HepG2 (cell line): Measurements from ENCODE around the gene NAALADL1. TPM values are rescaled to one million over a fixed set of nuclear protein-coding genes. Genes with fewer than 3 reads are reported as not detected.
A peak's percentile ranks its signal among the peaks of the same experiment; 100 is the strongest.

Source experiments
- ARNTL ChIP-seq: sonication (generic); formaldehyde crosslinking; IDR thresholded peaks from 2 replicates; pipeline ENCODE4 v1.4.0; 2020; ENCODE audit warnings: mild to moderate bottlenecking, missing genetic modification reagents
- CEBPG ChIP-seq: IDR thresholded peaks from 2 replicates; pipeline ENCODE4 v1.6.1; 2016
- HOXA7 ChIP-seq: sonication (generic); formaldehyde crosslinking; IDR thresholded peaks from 2 replicates; pipeline ENCODE4 v1.8.1; 2022; ENCODE audit warnings: mild to moderate bottlenecking, missing genetic modification reagents, moderate library complexity
- IRF2 ChIP-seq: IDR thresholded peaks from 2 replicates; pipeline ENCODE4 v1.6.1; 2018; ENCODE audit warnings: missing genetic modification reagents, missing compliant biosample characterization
- KLF15 ChIP-seq: sonication (generic); formaldehyde crosslinking; IDR thresholded peaks from 2 replicates; pipeline ENCODE4 v1.8.1; 2023; ENCODE audit warnings: borderline replicate concordance, mild to moderate bottlenecking, inconsistent platforms, missing genetic modification reagents, mixed read lengths
- KLF16 ChIP-seq, 2 experiments: sonication (generic) in 1 of 2; formaldehyde crosslinking in 1 of 2; IDR thresholded peaks; 2 replicates each; pipeline versions ENCODE4 v1.6.1 to v1.8.0; 2016 to 2023; ENCODE audit warnings: missing genetic modification reagents in 2 of 2, missing compliant biosample characterization in 1 of 2
- LCORL ChIP-seq, 2 experiments: fragments of 450-650 bp in 1 of 2; sonication (generic) in 1 of 2; formaldehyde crosslinking in 1 of 2; IDR thresholded peaks; 2 replicates each; pipeline versions ENCODE4 v1.5.0 to v1.6.1; 2017 to 2020; ENCODE audit warnings: antibody characterized with exemption in 1 of 2, missing genetic modification reagents in 1 of 2
- NCOA2 ChIP-seq: sonication (generic); formaldehyde crosslinking; IDR thresholded peaks from 2 replicates; pipeline ENCODE4 v1.8.0; 2022; ENCODE audit warnings: inconsistent platforms
- NR2F1 ChIP-seq, 2 experiments: fragments of 450-650 bp in 1 of 2; formaldehyde crosslinking in 1 of 2; IDR thresholded peaks; 2 replicates each; pipeline versions ENCODE4 v1.5.0 to v1.6.1; 2016 to 2020; ENCODE audit warnings: mild to moderate bottlenecking in 1 of 2, missing compliant biosample characterization in 1 of 2, missing genetic modification reagents in 1 of 2, moderate library complexity in 1 of 2
- PAWR ChIP-seq: sonication (generic); formaldehyde crosslinking; IDR thresholded peaks from 2 replicates; pipeline ENCODE4 v1.4.0; 2020; ENCODE audit warnings: missing genetic modification reagents, mild to moderate bottlenecking, borderline replicate concordance
- RFXAP ChIP-seq: sonication (generic); formaldehyde crosslinking; IDR thresholded peaks from 2 replicates; pipeline ENCODE4 v1.4.0; 2020; ENCODE audit warnings: missing genetic modification reagents, borderline replicate concordance
- RNF2 ChIP-seq: fragments of 450-650 bp; conservative IDR thresholded peaks from 2 replicates; pipeline ENCODE4 v1.6.1; 2016; ENCODE audit warnings: low read depth
- YY1 ChIP-seq: IDR thresholded peaks from 2 replicates; pipeline ENCODE4 v1.6.1; 2011; ENCODE audit warnings: low read length, low read depth, moderate library complexity, mild to moderate bottlenecking; ENCODE audit not compliant: insufficient read depth, insufficient replicate concordance
- ZMYM4 ChIP-seq: sonication (generic); formaldehyde crosslinking; IDR thresholded peaks from 2 replicates; pipeline ENCODE4 v1.8.1; 2023; ENCODE audit warnings: mild to moderate bottlenecking, missing genetic modification reagents
- ZNF296 ChIP-seq: sonication (generic); formaldehyde crosslinking; conservative IDR thresholded peaks from 2 replicates; pipeline ENCODE4 v1.5.0; 2020; ENCODE audit warnings: mild to moderate bottlenecking, missing genetic modification reagents
- ZNF589 ChIP-seq: sonication (generic); formaldehyde crosslinking; conservative IDR thresholded peaks from 2 replicates; pipeline ENCODE4 v1.8.0; 2022; ENCODE audit warnings: mild to moderate bottlenecking, moderate library complexity, missing genetic modification reagents
- ZNF598 ChIP-seq: sonication (generic); formaldehyde crosslinking; IDR thresholded peaks from 2 replicates; pipeline ENCODE4 v1.5.1; 2020; ENCODE audit warnings: mild to moderate bottlenecking, missing genetic modification reagents, borderline replicate concordance
- ZNF773 ChIP-seq: sonication (generic); formaldehyde crosslinking; IDR thresholded peaks from 2 replicates; pipeline ENCODE4 v1.4.0; 2020; ENCODE audit warnings: missing genetic modification reagents, borderline replicate concordance
- polyA plus RNA-seq, 8 experiments: library from polyadenylated mRNA; depleted of rRNA in 3 of 8; stranded (reverse) in 7 of 8; unstranded in 1 of 8; fragments of >200 nt; fragmentation: Illumina TruSeq in 4 of 8; extraction: Trizol in 4 of 8; gene quantifications; 2 replicates each; pipeline versions ENCODE4 v1.2.1 to v1.2.3, GENCODE V29; 2011 to 2016; ENCODE audit warnings: low read depth in 4 of 8, missing spikeins in 1 of 8, mixed read lengths in 1 of 8; ENCODE audit not compliant: insufficient read depth in 1 of 8
- total RNA-seq, 5 experiments: library from RNA; depleted of rRNA; stranded (reverse); fragments of >200 nt; fragmentation: Illumina TruSeq; extraction: Trizol; gene quantifications; 2 replicates each; pipeline ENCODE4 v1.2.3, GENCODE V29; 2016; ENCODE audit warnings: low read depth in 1 of 5
- TF ChIP-seq, protein P1 (sequence below): sonication (generic); formaldehyde crosslinking; IDR thresholded peaks from 2 replicates; pipeline ENCODE4 v1.4.0; 2020; ENCODE audit warnings: low read depth, missing genetic modification reagents
- TF ChIP-seq, protein P2 (sequence below): sonication (generic); formaldehyde crosslinking; IDR thresholded peaks from 2 replicates; pipeline ENCODE4 v1.4.0; 2020; ENCODE audit warnings: mild to moderate bottlenecking, missing genetic modification reagents, borderline replicate concordance
- TF ChIP-seq, protein P3 (sequence below): sonication (generic); formaldehyde crosslinking; conservative IDR thresholded peaks from 2 replicates; pipeline ENCODE4 v1.4.0; 2020; ENCODE audit warnings: missing genetic modification reagents
- TF ChIP-seq, protein P4 (sequence below): sonication (generic); formaldehyde crosslinking; IDR thresholded peaks from 2 replicates; pipeline ENCODE4 v1.4.0; 2020; ENCODE audit warnings: mild to moderate bottlenecking, missing genetic modification reagents

Gene NAALADL1
- total and polyA plus RNA-seq, 2 of the 13 experiments (the other 11 are each of a cell fraction or from before 2014, with no cell fraction given): 9.3 to 33.9 TPM

DNA sequence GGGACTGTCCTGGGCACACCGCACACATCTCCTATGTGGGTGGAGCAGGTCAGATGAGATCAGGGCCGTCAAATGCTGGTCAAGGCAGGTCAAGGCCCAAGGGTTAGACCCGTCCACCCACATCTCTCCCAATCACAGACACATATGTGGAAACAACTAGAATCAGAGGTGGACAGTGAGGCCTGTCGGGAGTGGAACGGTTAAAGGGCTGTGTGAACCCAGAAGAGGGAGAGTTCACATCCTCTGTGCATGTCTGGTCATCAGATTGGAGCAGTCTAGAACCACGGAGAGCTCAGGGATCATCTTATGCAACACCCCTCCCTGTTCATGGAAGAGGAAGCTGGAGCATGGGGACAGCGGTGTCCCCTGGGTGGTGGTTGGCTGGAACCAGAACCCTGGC is 38.5 kb downstream of the NAALADL1 start (continued):
- TF ChIP-seq, protein P1, sequence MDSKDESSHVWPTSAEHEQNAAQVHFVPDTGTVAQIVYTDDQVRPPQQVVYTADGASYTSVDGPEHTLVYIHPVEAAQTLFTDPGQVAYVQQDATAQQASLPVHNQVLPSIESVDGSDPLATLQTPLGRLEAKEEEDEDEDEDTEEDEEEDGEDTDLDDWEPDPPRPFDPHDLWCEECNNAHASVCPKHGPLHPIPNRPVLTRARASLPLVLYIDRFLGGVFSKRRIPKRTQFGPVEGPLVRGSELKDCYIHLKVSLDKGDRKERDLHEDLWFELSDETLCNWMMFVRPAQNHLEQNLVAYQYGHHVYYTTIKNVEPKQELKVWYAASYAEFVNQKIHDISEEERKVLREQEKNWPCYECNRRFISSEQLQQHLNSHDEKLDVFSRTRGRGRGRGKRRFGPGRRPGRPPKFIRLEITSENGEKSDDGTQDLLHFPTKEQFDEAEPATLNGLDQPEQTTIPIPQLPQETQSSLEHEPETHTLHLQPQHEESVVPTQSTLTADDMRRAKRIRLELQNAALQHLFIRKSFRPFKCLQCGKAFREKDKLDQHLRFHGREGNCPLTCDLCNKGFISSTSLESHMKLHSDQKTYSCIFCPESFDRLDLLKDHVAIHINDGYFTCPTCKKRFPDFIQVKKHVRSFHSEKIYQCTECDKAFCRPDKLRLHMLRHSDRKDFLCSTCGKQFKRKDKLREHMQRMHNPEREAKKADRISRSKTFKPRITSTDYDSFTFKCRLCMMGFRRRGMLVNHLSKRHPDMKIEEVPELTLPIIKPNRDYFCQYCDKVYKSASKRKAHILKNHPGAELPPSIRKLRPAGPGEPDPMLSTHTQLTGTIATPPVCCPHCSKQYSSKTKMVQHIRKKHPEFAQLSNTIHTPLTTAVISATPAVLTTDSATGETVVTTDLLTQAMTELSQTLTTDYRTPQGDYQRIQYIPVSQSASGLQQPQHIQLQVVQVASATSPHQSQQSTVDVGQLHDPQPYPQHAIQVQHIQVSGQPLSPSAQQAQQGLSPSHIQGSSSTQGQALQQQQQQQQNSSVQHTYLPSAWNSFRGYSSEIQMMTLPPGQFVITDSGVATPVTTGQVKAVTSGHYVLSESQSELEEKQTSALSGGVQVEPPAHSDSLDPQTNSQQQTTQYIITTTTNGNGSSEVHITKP (CRISPR knock-in tag): no peak
- TF ChIP-seq ZNF296 (CRISPR knock-in tag) (no peak), YY1 (no peak), NCOA2 (CRISPR knock-in tag) (peak; percentile 35; the same call in 1 of the 2 replicates), IRF2 (CRISPR knock-in tag) (0 out of 2 replicates have a peak, but pooled peaks have one; percentile 45), ARNTL (no peak), ZNF598 (CRISPR knock-in tag) (no peak), NR2F1 (CRISPR knock-in tag; IDR thresholded peaks at IDR 0.05) (peak in 1 of 2 experiments; percentile 39; a peak in 1 of 4 replicates), LCORL (IDR thresholded peaks at IDR 0.05) (no peak), LCORL (CRISPR knock-in tag; IDR thresholded peaks at IDR 0.05) (peak; percentile 78), RFXAP (CRISPR knock-in tag) (no peak), ZNF589 (CRISPR knock-in tag) (no peak), KLF16 (CRISPR knock-in tag; IDR thresholded peaks at IDR 0.05) (no peak), PAWR (no peak), HOXA7 (CRISPR knock-in tag) (no peak), KLF15 (CRISPR knock-in tag) (no peak), ZNF773 (CRISPR knock-in tag) (no peak), CEBPG (CRISPR knock-in tag) (peak; percentile 85), RNF2 (no peak), ZMYM4 (CRISPR knock-in tag) (peak; percentile 58)
- TF ChIP-seq, protein P2, sequence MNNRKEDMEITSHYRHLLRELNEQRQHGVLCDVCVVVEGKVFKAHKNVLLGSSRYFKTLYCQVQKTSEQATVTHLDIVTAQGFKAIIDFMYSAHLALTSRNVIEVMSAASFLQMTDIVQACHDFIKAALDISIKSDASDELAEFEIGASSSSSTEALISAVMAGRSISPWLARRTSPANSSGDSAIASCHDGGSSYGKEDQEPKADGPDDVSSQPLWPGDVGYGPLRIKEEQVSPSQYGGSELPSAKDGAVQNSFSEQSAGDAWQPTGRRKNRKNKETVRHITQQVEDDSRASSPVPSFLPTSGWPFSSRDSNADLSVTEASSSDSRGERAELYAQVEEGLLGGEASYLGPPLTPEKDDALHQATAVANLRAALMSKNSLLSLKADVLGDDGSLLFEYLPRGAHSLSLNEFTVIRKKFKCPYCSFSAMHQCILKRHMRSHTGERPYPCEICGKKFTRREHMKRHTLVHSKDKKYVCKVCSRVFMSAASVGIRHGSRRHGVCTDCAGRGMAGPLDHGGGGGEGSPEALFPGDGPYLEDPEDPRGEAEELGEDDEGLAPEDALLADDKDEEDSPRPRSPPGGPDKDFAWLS (CRISPR knock-in tag): no peak
- TF ChIP-seq, protein P3, sequence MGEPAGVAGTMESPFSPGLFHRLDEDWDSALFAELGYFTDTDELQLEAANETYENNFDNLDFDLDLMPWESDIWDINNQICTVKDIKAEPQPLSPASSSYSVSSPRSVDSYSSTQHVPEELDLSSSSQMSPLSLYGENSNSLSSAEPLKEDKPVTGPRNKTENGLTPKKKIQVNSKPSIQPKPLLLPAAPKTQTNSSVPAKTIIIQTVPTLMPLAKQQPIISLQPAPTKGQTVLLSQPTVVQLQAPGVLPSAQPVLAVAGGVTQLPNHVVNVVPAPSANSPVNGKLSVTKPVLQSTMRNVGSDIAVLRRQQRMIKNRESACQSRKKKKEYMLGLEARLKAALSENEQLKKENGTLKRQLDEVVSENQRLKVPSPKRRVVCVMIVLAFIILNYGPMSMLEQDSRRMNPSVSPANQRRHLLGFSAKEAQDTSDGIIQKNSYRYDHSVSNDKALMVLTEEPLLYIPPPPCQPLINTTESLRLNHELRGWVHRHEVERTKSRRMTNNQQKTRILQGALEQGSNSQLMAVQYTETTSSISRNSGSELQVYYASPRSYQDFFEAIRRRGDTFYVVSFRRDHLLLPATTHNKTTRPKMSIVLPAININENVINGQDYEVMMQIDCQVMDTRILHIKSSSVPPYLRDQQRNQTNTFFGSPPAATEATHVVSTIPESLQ (CRISPR knock-in tag): no peak
- TF ChIP-seq, protein P4, sequence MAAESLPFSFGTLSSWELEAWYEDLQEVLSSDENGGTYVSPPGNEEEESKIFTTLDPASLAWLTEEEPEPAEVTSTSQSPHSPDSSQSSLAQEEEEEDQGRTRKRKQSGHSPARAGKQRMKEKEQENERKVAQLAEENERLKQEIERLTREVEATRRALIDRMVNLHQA (CRISPR knock-in tag): no peak
